HG03439 (cell line): ENCODE data around the gene SLC16A9.
A peak's percentile ranks its signal among the peaks of the same experiment; 100 is the strongest.
"Not testable (repeated sequence)": the region's sequence is repeated elsewhere in the genome, so short reads cannot be mapped to it uniquely, and the experiment has no call there.

Experiments used
- ATAC-seq: cut with Tn5 transposase; IDR thresholded peaks from one replicate; pipeline ENCODE4 v1.9.1; 2021; ENCODE audit warnings: mild to moderate bottlenecking, moderate library complexity; ENCODE audit not compliant: unreplicated experiment

The SLC16A9 gene

GRCh38 chr10:59709395-59710125, at the start of gene SLC16A9:
Gene SLC16A9 (minus strand): TSS chr10:59709850. CDS start chr10:59684291, 25,559 bp downstream.
- peak; percentile 88 for ATAC-seq

GRCh38 chr10:59757966-59758365, 48.3 kb upstream of the SLC16A9 start:
- ATAC-seq: no peak

- ATAC-seq: no peak
Observed at GRCh38 chr10:59754951-59755350, 45.3 kb upstream of the SLC16A9 start.

GRCh38 chr10:59753267-59753666, 43.6 kb upstream of the SLC16A9 start, which contains the start of gene MRLN:
Gene MRLN (minus strand): TSS chr10:59753455.
- no peak for ATAC-seq

GRCh38 chr10:59752278-59752940, 42.8 kb upstream of the SLC16A9 start:
- no peak for ATAC-seq

- ATAC-seq: no peak
Observed at GRCh38 chr10:59750155-59750945, 40.7 kb upstream of the SLC16A9 start.

GRCh38 chr10:59748834-59749233, 39.2 kb upstream of the SLC16A9 start:
- peak; percentile 64 for ATAC-seq

- ATAC-seq: no peak
Observed at GRCh38 chr10:59745163-59745650, 35.6 kb upstream of the SLC16A9 start.

GRCh38 chr10:59744762-59745161, 35.1 kb upstream of the SLC16A9 start:
- ATAC-seq: not testable (repeated sequence)

GRCh38 chr10:59744156-59744555, 34.5 kb upstream of the SLC16A9 start:
- not testable (repeated sequence) for ATAC-seq

GRCh38 chr10:59741583-59741982, 31.9 kb upstream of the SLC16A9 start:
- no peak for ATAC-seq

GRCh38 chr10:59741048-59741447, 31.4 kb upstream of the SLC16A9 start:
- ATAC-seq: no peak

GRCh38 chr10:59736749-59737148, 27.1 kb upstream of the SLC16A9 start:
- no peak for ATAC-seq

GRCh38 chr10:59735296-59735695, 25.6 kb upstream of the SLC16A9 start:
- ATAC-seq: no peak

- ATAC-seq: no peak
Observed at GRCh38 chr10:59734014-59734462, 24.4 kb upstream of the SLC16A9 start.

- ATAC-seq: not testable (repeated sequence)
Observed at GRCh38 chr10:59733321-59734013, 23.8 kb upstream of the SLC16A9 start.

- ATAC-seq: not testable (repeated sequence)
Observed at GRCh38 chr10:59732849-59733248, 23.2 kb upstream of the SLC16A9 start.

GRCh38 chr10:59729167-59729566, 19.5 kb upstream of the SLC16A9 start:
- ATAC-seq: not testable (repeated sequence)

- ATAC-seq: no peak
Observed at GRCh38 chr10:59724098-59724938, 14.7 kb upstream of the SLC16A9 start.

GRCh38 chr10:59720377-59720776, 10.7 kb upstream of the SLC16A9 start:
- no peak for ATAC-seq
